GM23338 (cell line): ENCODE results near the gene COPZ1. TPM values are rescaled to one million over a fixed set of nuclear protein-coding genes. Genes with fewer than 3 reads are reported as not detected.
A peak's percentile ranks its signal among the peaks of the same experiment; 100 is the strongest.

Experiments
- ATAC-seq: fragments of 200-7000 bp; cut with Tn5 transposase; 3 replicates; pipeline ENCODE4 v1.9.1; 2020
- DNase-seq: peaks from one replicate; pipeline ENCODE4 v3.0.0-alpha.2; 2015; ENCODE audit warnings: low spot score
- H2AFZ ChIP-seq: fragments of 200-600 bp; sonication (generic); 2 replicates; pipeline ENCODE4 v1.8.0; 2016; ENCODE audit warnings: antibody characterized with exemption, mild to moderate bottlenecking, moderate library complexity
- H3F3A ChIP-seq: fragments of 200-600 bp; sonication (generic); replicated peaks from 2 replicates; pipeline ENCODE4 v1.8.0; 2017; ENCODE audit warnings: antibody characterized with exemption, mixed run types, low read depth
- H3K27ac ChIP-seq: fragments of 200-600 bp; sonication (generic); 2 replicates; pipeline ENCODE4 v1.6.1; 2016; ENCODE audit warnings: low read depth
- H3K27me3 ChIP-seq: fragments of 200-600 bp; sonication (generic); 2 replicates; pipeline ENCODE4 v1.8.0; 2016; ENCODE audit warnings: mild to moderate bottlenecking, mixed run types, moderate library complexity; ENCODE audit not compliant: insufficient read depth
- H3K36me3 ChIP-seq: fragments of 200-600 bp; sonication (generic); 2 replicates; pipeline ENCODE4 v1.8.0; 2016; ENCODE audit warnings: mild to moderate bottlenecking; ENCODE audit not compliant: insufficient read depth
- H3K4me1 ChIP-seq: fragments of 200-600 bp; sonication (generic); 2 replicates; pipeline ENCODE4 v1.8.0; 2016; ENCODE audit warnings: mild to moderate bottlenecking, moderate library complexity; ENCODE audit not compliant: insufficient read depth
- H3K4me2 ChIP-seq: fragments of 200-600 bp; sonication (generic); 2 replicates; pipeline ENCODE4 v1.7.1; 2017; ENCODE audit warnings: mixed run types
- H3K4me3 ChIP-seq: fragments of 200-600 bp; sonication (generic); 2 replicates; pipeline ENCODE4 v1.6.1; 2016; ENCODE audit warnings: mixed run types
- H3K79me2 ChIP-seq: fragments of 200-600 bp; sonication (generic); replicated peaks from 2 replicates; pipeline ENCODE4 v1.8.0; 2017; ENCODE audit warnings: mild to moderate bottlenecking; ENCODE audit not compliant: insufficient read depth
- H3K9me2 ChIP-seq: fragments of 200-600 bp; sonication (generic); 2 replicates; pipeline ENCODE4 v1.8.0; 2017; ENCODE audit not compliant: insufficient read depth
- H4K20me1 ChIP-seq: fragments of 200-600 bp; sonication (generic); replicated peaks from 2 replicates; pipeline ENCODE4 v1.8.0; 2017; ENCODE audit warnings: mild to moderate bottlenecking; ENCODE audit not compliant: insufficient read depth
- H3K27ac Mint-ChIP-seq: 2 replicates; pipeline ENCODE4 v1.8.0; 2020; ENCODE audit warnings: inconsistent platforms, mild to moderate bottlenecking, moderate library complexity, mixed read lengths
- H3K27me3 Mint-ChIP-seq: 3 replicates; pipeline ENCODE4 v1.8.0; 2022; ENCODE audit warnings: low read depth, mild to moderate bottlenecking, moderate library complexity, mixed read lengths, inconsistent platforms; ENCODE audit not compliant: insufficient read depth, poor library complexity
- H3K36me3 Mint-ChIP-seq: 3 replicates; pipeline ENCODE4 v1.8.0; 2021; ENCODE audit warnings: low read depth, mild to moderate bottlenecking, inconsistent platforms, moderate library complexity, mixed read lengths
- H3K4me1 Mint-ChIP-seq: 3 replicates; pipeline ENCODE4 v1.8.0; 2020; ENCODE audit warnings: mild to moderate bottlenecking, inconsistent platforms, mixed read lengths
- H3K4me3 Mint-ChIP-seq: 3 replicates; pipeline ENCODE4 v1.8.0; 2021; ENCODE audit warnings: moderate library complexity, mild to moderate bottlenecking, inconsistent platforms, mixed read lengths
- H3K9me3 Mint-ChIP-seq: 3 replicates; pipeline ENCODE4 v1.8.0; 2020; ENCODE audit warnings: moderate library complexity, mild to moderate bottlenecking, inconsistent platforms, mixed read lengths
- CREB1 ChIP-seq: fragments of 250-450 bp; sonication (Bioruptor Pico); IDR thresholded peaks from 2 replicates; pipeline ENCODE4 v1.5.0; 2020; ENCODE audit warnings: low read depth, mild to moderate bottlenecking, moderate library complexity
- EZH2 ChIP-seq: fragments of 200-600 bp; sonication (generic); IDR thresholded peaks from one replicate; pipeline ENCODE4 v1.8.0; 2017; ENCODE audit warnings: antibody characterized with exemption, mild to moderate bottlenecking, low read depth; ENCODE audit not compliant: unreplicated experiment
- EZH2phosphoT487 ChIP-seq: fragments of 200-600 bp; sonication (generic); IDR thresholded peaks from one replicate; pipeline ENCODE4 v1.8.1; 2018; ENCODE audit warnings: antibody characterized with exemption; ENCODE audit not compliant: unreplicated experiment
- JUNB ChIP-seq: IDR thresholded peaks from one replicate; pipeline ENCODE4 v1.6.1; 2016; ENCODE audit warnings: antibody characterized with exemption; ENCODE audit not compliant: unreplicated experiment
- NANOG ChIP-seq: IDR thresholded peaks from 2 replicates; pipeline ENCODE4 v1.6.1; 2016; ENCODE audit warnings: antibody characterized with exemption, borderline replicate concordance
- POLR2AphosphoS5 ChIP-seq: IDR thresholded peaks from 2 replicates; pipeline ENCODE4 v1.6.1; 2016; ENCODE audit warnings: antibody characterized with exemption, low read depth
- STAT1 ChIP-seq: IDR thresholded peaks from one replicate; pipeline ENCODE4 v1.6.1; 2016; ENCODE audit warnings: antibody characterized with exemption; ENCODE audit not compliant: unreplicated experiment
- ZNF114 ChIP-seq: fragments of 250-450 bp; sonication (Bioruptor Pico); IDR thresholded peaks from 2 replicates; pipeline ENCODE4 v1.5.0; 2020; ENCODE audit warnings: mild to moderate bottlenecking, moderate library complexity
- ZNF331 ChIP-seq: fragments of 250-450 bp; sonication (Bioruptor Pico); IDR thresholded peaks from 2 replicates; pipeline ENCODE4 v1.5.0; 2020; ENCODE audit warnings: low read depth, mild to moderate bottlenecking, moderate library complexity
- long read RNA-seq: library from polyadenylated mRNA; unstranded; transcript quantifications from one replicate; pipeline ENCODE4 v2.0.0, GENCODE V29; 2020; ENCODE audit not compliant: unreplicated experiment
- polyA plus RNA-seq: library from polyadenylated mRNA; unstranded; fragments of >200 nt; fragmentation: Nextera tagmentation; extraction: Ambion mirVana; gene quantifications from 2 replicates; pipeline ENCODE4 v1.2.1, GENCODE V29; 2016
- total RNA-seq: library from RNA; depleted of rRNA; stranded (reverse); fragments of >200 nt; shearing (Covaris generic); gene quantifications from 2 replicates; pipeline ENCODE4 v1.2.3, GENCODE V29; 2014; rRNA removed
- TF ChIP-seq, protein P1 (sequence below), 2 experiments: fragments of 200-600 bp in 1 of 2; sonication (generic) in 1 of 2; conservative IDR thresholded peaks; 2 replicates each; pipeline versions ENCODE4 v1.5.1 to v1.6.1; 2016 to 2017; ENCODE audit warnings: antibody characterized with exemption in 2 of 2, low read depth in 2 of 2, mild to moderate bottlenecking in 2 of 2, moderate library complexity in 1 of 2
- TF ChIP-seq, protein P2 (sequence below): fragments of 250-450 bp; sonication (Bioruptor Pico); IDR thresholded peaks from 2 replicates; pipeline ENCODE4 v1.5.0; 2020; ENCODE audit warnings: mild to moderate bottlenecking, moderate library complexity
- TF ChIP-seq, protein P3 (sequence below): IDR thresholded peaks from 2 replicates; pipeline ENCODE4 v1.6.1; 2016; ENCODE audit warnings: antibody characterized with exemption

COPZ1 gene, protein sequence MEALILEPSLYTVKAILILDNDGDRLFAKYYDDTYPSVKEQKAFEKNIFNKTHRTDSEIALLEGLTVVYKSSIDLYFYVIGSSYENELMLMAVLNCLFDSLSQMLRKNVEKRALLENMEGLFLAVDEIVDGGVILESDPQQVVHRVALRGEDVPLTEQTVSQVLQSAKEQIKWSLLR
- 72.5 and 91.2 TPM in 2 replicates for total RNA-seq
- 72.7 and 79.9 TPM in 2 replicates for polyA plus RNA-seq
- long read RNA-seq, transcript COPZ1-201 (9 exons, 1,897 nt): major isoform, 39 of 46 reads
- long read RNA-seq, partial matches to known transcripts: 3 of 46 reads
- long read RNA-seq, other reads (novel, unspliced or antisense): 3 of 46 reads

DNA sequence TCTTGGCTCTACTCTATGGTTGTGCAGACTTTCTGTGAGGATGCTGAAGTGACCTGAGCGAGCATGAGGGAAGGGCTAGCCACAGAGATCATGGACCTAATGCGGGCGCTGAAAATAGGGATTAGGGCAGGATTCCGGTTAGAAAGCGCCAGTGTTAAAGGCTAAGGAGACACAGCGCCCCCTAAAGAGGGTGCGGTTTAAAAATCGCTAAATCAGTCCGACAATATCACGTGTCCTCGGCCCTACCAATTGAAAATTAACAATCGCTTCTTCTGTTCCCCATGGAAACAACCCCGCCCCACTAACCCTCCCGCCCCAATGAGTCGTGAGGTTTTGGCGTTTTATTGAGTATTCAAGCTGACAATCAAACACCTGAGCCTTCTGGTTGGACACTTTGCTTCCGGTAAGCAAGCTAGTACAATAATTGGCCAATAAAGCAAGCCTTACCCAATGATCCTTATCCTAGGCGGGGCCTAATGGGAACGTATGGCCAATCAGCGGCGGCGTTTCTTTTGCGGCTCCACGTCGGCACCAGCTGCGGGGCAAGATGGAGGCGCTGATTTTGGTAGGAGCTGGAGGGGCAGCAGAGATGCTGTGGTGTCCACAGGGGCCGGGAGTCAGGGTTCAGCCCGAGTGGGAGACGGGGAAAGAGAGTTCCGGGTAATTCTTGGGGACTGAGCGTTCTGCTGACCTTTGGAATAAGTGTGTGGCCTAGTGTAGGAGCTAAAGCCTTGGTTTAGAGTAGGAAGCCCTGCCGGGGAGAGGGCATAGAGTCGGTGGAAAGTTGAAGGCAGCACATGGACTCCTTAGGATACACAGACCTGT, at the start of gene COPZ1:
TSS of gene COPZ1 (plus strand) at position 515 of the 825 bp plus-strand sequence. CDS start at position 548, 33 bp downstream.
- Histone ChIP-seq H3K9me2 (no peaks in the 10 kb centered on the region), H2AFZ (peak within 1 kb of the TSS; percentile 39), H3K27ac (peak within 1 kb of the TSS; percentile 0; the same call in 1 of the 2 replicates), H3K4me2 (peak within 1 kb of the TSS; percentile 74), H3K79me2 (peaks cover 7% of the 10 kb centered on the region), H3K36me3 (no peaks in the 10 kb centered on the region), H3K27me3 (no peaks in the 10 kb centered on the region), H4K20me1 (no peaks in the 10 kb centered on the region), H3K4me1 (peaks cover 15% of the 10 kb centered on the region), H3K4me3 (peak within 1 kb of the TSS; percentile 53), H3F3A (no peaks in the 10 kb centered on the region; the same call in none of the 2 replicates)
- Mint-ChIP-seq H3K4me3 (peak within 1 kb of the TSS; percentile 100), H3K9me3 (no peaks in the 10 kb centered on the region), H3K36me3 (no peaks in the 10 kb centered on the region), H3K4me1 (peaks cover 19% of the 10 kb centered on the region), H3K27me3 (peaks cover 3% of the 10 kb centered on the region), H3K27ac (peak within 1 kb of the TSS; percentile 97)
- ATAC-seq: peak; percentile 95
- DNase-seq: peak; percentile 100
- TF ChIP-seq, protein P1, sequence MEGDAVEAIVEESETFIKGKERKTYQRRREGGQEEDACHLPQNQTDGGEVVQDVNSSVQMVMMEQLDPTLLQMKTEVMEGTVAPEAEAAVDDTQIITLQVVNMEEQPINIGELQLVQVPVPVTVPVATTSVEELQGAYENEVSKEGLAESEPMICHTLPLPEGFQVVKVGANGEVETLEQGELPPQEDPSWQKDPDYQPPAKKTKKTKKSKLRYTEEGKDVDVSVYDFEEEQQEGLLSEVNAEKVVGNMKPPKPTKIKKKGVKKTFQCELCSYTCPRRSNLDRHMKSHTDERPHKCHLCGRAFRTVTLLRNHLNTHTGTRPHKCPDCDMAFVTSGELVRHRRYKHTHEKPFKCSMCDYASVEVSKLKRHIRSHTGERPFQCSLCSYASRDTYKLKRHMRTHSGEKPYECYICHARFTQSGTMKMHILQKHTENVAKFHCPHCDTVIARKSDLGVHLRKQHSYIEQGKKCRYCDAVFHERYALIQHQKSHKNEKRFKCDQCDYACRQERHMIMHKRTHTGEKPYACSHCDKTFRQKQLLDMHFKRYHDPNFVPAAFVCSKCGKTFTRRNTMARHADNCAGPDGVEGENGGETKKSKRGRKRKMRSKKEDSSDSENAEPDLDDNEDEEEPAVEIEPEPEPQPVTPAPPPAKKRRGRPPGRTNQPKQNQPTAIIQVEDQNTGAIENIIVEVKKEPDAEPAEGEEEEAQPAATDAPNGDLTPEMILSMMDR (conservative IDR thresholded peaks at IDR 0.05; ENCODE audit: low read depth in 2 of 2): peak; percentile 77 to 92
- TF ChIP-seq STAT1 (no peak), POLR2AphosphoS5 (peak; percentile 69), ZNF331 (CRISPR knock-in tag) (no peak), EZH2phosphoT487 (no peak), CREB1 (CRISPR knock-in tag) (peak; percentile 86), NANOG (0 out of 2 replicates have a peak, but pooled peaks have one; percentile 7), ZNF114 (no peak), EZH2 (no peak), JUNB (no peak)
- TF ChIP-seq, protein P2, sequence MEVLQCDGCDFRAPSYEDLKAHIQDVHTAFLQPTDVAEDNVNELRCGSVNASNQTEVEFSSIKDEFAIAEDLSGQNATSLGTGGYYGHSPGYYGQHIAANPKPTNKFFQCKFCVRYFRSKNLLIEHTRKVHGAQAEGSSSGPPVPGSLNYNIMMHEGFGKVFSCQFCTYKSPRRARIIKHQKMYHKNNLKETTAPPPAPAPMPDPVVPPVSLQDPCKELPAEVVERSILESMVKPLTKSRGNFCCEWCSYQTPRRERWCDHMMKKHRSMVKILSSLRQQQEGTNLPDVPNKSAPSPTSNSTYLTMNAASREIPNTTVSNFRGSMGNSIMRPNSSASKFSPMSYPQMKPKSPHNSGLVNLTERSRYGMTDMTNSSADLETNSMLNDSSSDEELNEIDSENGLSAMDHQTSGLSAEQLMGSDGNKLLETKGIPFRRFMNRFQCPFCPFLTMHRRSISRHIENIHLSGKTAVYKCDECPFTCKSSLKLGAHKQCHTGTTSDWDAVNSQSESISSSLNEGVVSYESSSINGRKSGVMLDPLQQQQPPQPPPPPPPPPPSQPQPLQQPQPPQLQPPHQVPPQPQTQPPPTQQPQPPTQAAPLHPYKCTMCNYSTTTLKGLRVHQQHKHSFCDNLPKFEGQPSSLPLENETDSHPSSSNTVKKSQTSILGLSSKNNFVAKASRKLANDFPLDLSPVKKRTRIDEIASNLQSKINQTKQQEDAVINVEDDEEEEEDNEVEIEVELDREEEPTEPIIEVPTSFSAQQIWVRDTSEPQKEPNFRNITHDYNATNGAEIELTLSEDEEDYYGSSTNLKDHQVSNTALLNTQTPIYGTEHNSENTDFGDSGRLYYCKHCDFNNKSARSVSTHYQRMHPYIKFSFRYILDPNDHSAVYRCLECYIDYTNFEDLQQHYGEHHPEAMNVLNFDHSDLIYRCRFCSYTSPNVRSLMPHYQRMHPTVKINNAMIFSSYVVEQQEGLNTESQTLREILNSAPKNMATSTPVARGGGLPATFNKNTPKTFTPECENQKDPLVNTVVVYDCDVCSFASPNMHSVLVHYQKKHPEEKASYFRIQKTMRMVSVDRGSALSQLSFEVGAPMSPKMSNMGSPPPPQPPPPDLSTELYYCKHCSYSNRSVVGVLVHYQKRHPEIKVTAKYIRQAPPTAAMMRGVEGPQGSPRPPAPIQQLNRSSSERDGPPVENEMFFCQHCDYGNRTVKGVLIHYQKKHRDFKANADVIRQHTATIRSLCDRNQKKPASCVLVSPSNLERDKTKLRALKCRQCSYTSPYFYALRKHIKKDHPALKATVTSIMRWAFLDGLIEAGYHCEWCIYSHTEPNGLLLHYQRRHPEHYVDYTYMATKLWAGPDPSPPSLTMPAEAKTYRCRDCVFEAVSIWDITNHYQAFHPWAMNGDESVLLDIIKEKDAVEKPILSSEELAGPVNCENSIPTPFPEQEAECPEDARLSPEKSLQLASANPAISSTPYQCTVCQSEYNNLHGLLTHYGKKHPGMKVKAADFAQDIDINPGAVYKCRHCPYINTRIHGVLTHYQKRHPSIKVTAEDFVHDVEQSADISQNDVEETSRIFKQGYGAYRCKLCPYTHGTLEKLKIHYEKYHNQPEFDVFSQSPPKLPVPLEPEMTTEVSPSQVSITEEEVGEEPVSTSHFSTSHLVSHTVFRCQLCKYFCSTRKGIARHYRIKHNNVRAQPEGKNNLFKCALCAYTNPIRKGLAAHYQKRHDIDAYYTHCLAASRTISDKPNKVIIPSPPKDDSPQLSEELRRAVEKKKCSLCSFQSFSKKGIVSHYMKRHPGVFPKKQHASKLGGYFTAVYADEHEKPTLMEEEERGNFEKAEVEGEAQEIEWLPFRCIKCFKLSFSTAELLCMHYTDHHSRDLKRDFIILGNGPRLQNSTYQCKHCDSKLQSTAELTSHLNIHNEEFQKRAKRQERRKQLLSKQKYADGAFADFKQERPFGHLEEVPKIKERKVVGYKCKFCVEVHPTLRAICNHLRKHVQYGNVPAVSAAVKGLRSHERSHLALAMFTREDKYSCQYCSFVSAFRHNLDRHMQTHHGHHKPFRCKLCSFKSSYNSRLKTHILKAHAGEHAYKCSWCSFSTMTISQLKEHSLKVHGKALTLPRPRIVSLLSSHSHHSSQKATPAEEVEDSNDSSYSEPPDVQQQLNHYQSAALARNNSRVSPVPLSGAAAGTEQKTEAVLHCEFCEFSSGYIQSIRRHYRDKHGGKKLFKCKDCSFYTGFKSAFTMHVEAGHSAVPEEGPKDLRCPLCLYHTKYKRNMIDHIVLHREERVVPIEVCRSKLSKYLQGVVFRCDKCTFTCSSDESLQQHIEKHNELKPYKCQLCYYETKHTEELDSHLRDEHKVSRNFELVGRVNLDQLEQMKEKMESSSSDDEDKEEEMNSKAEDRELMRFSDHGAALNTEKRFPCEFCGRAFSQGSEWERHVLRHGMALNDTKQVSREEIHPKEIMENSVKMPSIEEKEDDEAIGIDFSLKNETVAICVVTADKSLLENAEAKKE (CRISPR knock-in tag): no peak
- TF ChIP-seq, protein P3, sequence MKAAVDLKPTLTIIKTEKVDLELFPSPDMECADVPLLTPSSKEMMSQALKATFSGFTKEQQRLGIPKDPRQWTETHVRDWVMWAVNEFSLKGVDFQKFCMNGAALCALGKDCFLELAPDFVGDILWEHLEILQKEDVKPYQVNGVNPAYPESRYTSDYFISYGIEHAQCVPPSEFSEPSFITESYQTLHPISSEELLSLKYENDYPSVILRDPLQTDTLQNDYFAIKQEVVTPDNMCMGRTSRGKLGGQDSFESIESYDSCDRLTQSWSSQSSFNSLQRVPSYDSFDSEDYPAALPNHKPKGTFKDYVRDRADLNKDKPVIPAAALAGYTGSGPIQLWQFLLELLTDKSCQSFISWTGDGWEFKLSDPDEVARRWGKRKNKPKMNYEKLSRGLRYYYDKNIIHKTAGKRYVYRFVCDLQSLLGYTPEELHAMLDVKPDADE: no peak
